GM12891 (cell line): ENCODE results near the gene TRPV6.

Source experiments
- PAX5 ChIP-seq: IDR thresholded peaks from 2 replicates; pipeline ENCODE4 v1.6.1; 2011; ENCODE audit warnings: low read length, moderate library complexity, mild to moderate bottlenecking; ENCODE audit not compliant: insufficient read depth, severe bottlenecking
- POLR2A ChIP-seq: IDR thresholded peaks from 2 replicates; pipeline ENCODE4 v1.6.1; 2011; ENCODE audit warnings: low read depth, low read length, control low read depth
- POLR2AphosphoS5 ChIP-seq: IDR thresholded peaks from 2 replicates; pipeline ENCODE4 v1.6.1; 2011; ENCODE audit warnings: low read depth, low read length, control low read depth
- SPI1 ChIP-seq: IDR thresholded peaks from 2 replicates; pipeline ENCODE4 v1.6.1; 2011; ENCODE audit warnings: low read depth, low read length, control low read depth
- TAF1 ChIP-seq: IDR thresholded peaks from 2 replicates; pipeline ENCODE4 v1.6.1; 2011; ENCODE audit warnings: low read depth, low read length, control low read depth

- no peak for TF ChIP-seq TAF1
- no peak for TF ChIP-seq POLR2A
- TF ChIP-seq POLR2AphosphoS5: no peak
- TF ChIP-seq PAX5: no peak
- no peak for TF ChIP-seq SPI1
These were observed 13.0 kb upstream of the TRPV6 start for GRCh38 chr7:142898377-142899170.
